Parathyroid adenoma (tissue), 2 donors: ENCODE data around the gene ITGAL.

Experiments used
- H2AFZ ChIP-seq: fragments of 300-600 bp; sonication (generic); one replicate; pipeline ENCODE4 v1.7.0; 2017; ENCODE audit warnings: antibody characterized with exemption, mild to moderate bottlenecking
- H3K27ac ChIP-seq: fragments of 300-600 bp; sonication (generic); one replicate; pipeline ENCODE4 v1.7.0; 2017
- H3K27me3 ChIP-seq: fragments of 300-600 bp; sonication (generic); one replicate; pipeline ENCODE4 v1.7.0; 2017; ENCODE audit warnings: low read length; ENCODE audit not compliant: control insufficient read depth, insufficient read depth
- H3K36me3 ChIP-seq: fragments of 300-600 bp; sonication (generic); one replicate; pipeline ENCODE4 v1.7.0; 2017; ENCODE audit warnings: low read length; ENCODE audit not compliant: control insufficient read depth, insufficient read depth
- H3K4me1 ChIP-seq: fragments of 300-600 bp; sonication (generic); one replicate; pipeline ENCODE4 v1.7.0; 2017; ENCODE audit warnings: control low read depth
- H3K4me2 ChIP-seq: fragments of 300-600 bp; sonication (generic); one replicate; pipeline ENCODE4 v1.7.0; 2017; ENCODE audit warnings: low read length
- H3K4me3 ChIP-seq: fragments of 300-600 bp; sonication (generic); one replicate; pipeline ENCODE4 v1.7.0; 2017; ENCODE audit warnings: low read depth, low read length
- H3K79me2 ChIP-seq: fragments of 300-600 bp; sonication (generic); one replicate; pipeline ENCODE4 v1.7.0; 2017; ENCODE audit warnings: control low read depth
- H3K9ac ChIP-seq: fragments of 300-600 bp; sonication (generic); one replicate; pipeline ENCODE4 v1.7.0; 2017; ENCODE audit warnings: mild to moderate bottlenecking
- H3K9me3 ChIP-seq: fragments of 300-600 bp; sonication (generic); one replicate; pipeline ENCODE4 v1.7.0; 2017; ENCODE audit warnings: low read length; ENCODE audit not compliant: control insufficient read depth
- CTCF ChIP-seq: fragments of 300-600 bp; sonication (generic); IDR thresholded peaks from one replicate; pipeline ENCODE4 v1.7.0; 2017; ENCODE audit warnings: antibody characterized with exemption, mild to moderate bottlenecking
- donor health status: primary hyperparathyroidism.

Gene ITGAL

GRCh38 chr16:30546115-30546514 lies 73.6 kb downstream of the ITGAL start:
- Histone ChIP-seq H3K9ac (no peak overlapping the region), H3K27ac (no peak overlapping the region), H3K4me2 (no peak overlapping the region), H3K79me2 (peaks cover 26% of the 10 kb centered on the region), H3K27me3 (no peaks in the 10 kb centered on the region), H2AFZ (no peak overlapping the region), H3K4me1 (no peaks in the 10 kb centered on the region), H3K9me3 (no peaks in the 10 kb centered on the region), H3K36me3 (no peaks in the 10 kb centered on the region), H3K4me3 (no peak overlapping the region)
- no peak for TF ChIP-seq CTCF

GRCh38 chr16:30548416-30549253 lies 76.1 kb downstream of the ITGAL start:
- Histone ChIP-seq H3K4me3 (no peak overlapping the region), H3K4me1 (peaks cover 3% of the 10 kb centered on the region), H3K27me3 (no peaks in the 10 kb centered on the region), H2AFZ (no peak overlapping the region), H3K36me3 (no peaks in the 10 kb centered on the region), H3K9ac (no peak overlapping the region), H3K27ac (no peak overlapping the region), H3K9me3 (no peaks in the 10 kb centered on the region), H3K79me2 (peaks cover 12% of the 10 kb centered on the region), H3K4me2 (no peak overlapping the region)
- no peak for TF ChIP-seq CTCF

- no peak overlapping the region for H3K4me2 ChIP-seq
- H3K27me3 ChIP-seq: no peaks in the 10 kb centered on the region
- peaks cover 8% of the 10 kb centered on the region for H3K79me2 ChIP-seq
- peaks cover 3% of the 10 kb centered on the region for H3K4me1 ChIP-seq
- no peaks in the 10 kb centered on the region for H3K9me3 ChIP-seq
- no peak for TF ChIP-seq CTCF
- H3K27ac ChIP-seq: peak overlapping the region; percentile 40
- no peak overlapping the region for H3K4me3 ChIP-seq
- no peak overlapping the region for H3K9ac ChIP-seq
- no peaks in the 10 kb centered on the region for H3K36me3 ChIP-seq
- H2AFZ ChIP-seq: no peak overlapping the region
These were observed 79.2 kb downstream of the ITGAL start for GRCh38 chr16:30551781-30552180.

GRCh38 chr16:30552956-30553355 lies 80.4 kb downstream of the ITGAL start:
- Histone ChIP-seq H3K9ac (no peak overlapping the region), H3K4me3 (no peak overlapping the region), H3K27me3 (no peaks in the 10 kb centered on the region), H3K27ac (no peak overlapping the region), H3K36me3 (no peaks in the 10 kb centered on the region), H2AFZ (no peak overlapping the region), H3K9me3 (no peaks in the 10 kb centered on the region), H3K4me2 (no peak overlapping the region), H3K4me1 (peaks cover 3% of the 10 kb centered on the region), H3K79me2 (peaks cover 8% of the 10 kb centered on the region)
- no peak for TF ChIP-seq CTCF
